Stimulated activated CD8-positive, alpha-beta memory T cell treated with anti-CD3 and anti-CD28 coated beads, Interleukin-4, amount 100 ng/mL, for 48 hours (primary cell): Measurements from ENCODE around the gene SCUBE1.
"Not testable (repeated sequence)": the region's sequence is repeated elsewhere in the genome, so short reads cannot be mapped to it uniquely, and the experiment has no call there.

Experiments used
- DNase-seq: peaks from one replicate; pipeline ENCODE4 v3.0.0-alpha.2; 2020

The SCUBE1 gene

DNA sequence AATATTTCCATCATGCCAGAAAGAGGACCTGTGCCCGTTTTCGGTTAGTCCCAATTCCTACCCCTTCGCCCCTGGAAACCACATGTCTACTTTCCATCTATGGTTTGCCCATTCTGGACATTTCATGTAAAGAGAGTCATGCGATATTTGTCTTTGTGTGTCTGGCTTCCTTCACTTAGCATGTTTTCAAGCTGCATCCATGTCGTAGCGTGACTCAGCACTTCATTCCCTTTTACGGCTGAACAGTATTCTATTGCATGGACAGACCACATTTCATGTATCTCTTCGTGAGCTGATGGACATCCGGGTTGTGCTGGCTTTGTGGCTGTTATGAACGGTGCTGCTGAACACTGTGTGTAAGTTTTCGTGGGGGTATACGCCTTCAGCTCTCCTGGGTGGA lies 43.4 kb downstream of the SCUBE1 start:
- no peak for DNase-seq

DNA sequence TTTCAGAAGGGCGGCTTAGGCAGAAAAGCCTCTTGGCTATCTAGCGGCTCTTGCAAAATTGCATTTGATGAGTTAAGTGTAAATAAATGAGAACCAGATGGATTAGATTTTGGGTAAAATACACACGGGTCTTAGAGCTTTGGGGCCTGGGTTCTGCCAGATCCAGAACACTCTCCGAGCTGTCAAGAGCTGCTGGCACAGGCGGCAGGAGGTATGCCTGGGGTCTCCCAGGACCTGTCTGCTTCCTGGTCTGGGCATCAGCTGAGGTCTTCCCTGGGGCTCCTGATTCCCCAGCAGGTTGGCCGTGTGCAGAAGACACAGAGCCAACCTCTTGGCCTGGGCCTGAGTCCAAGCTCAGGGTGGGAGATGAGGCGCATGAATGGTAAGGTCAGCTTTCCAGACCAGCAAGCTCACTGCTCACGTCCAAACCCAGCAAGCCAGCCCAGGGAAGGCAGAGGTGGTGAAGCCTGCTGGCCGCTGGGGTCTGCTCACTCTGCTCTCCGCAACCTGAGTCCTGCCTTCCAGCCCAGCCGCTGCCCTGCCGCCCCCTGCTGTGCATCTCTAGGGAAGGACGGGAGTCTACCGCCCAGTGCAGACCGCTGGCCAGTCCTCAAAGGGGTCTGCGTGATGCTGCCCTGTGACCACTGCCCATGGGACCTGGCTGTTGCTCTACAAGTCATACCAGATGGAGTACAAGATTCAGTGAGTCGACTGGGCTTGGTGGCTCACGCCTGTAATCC lies 44.9 kb downstream of the SCUBE1 start:
- no peak for DNase-seq

GRCh38 chr22:43297270-43298061 lies 45.7 kb downstream of the SCUBE1 start:
- no peak for DNase-seq

DNA sequence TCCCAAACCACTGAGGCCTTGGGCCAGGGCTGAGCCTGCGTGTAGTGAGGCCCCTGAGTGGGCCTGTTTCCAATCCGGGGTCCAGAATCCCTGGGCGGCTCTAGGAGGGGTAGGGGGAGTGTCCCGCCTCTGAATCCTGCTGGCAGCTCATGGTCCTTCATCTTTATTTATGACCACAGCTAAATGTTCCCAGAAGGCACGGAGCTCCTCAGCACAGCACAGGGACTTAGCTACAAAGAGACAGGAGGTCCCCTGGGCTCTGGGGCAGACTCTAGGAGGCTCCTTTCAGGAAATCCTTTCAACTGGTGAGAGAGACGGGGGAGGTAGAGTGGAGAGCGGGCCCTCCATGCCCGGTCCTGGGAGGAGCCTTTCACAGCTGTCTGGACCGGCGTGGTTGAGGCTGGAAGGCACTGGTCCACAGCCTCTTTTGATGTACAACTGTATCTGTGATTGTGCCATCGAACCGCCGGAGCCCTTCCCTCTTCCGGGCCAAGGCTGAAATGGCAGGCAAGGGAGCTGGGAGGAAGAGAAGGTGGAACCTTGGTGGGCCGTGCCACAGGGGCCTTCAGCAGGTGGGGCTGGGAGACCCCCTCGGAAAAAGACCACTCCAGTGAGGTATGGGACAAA lies 46.8 kb downstream of the SCUBE1 start:
- DNase-seq = no peak

GRCh38 chr22:43295660-43296059 lies 47.5 kb downstream of the SCUBE1 start:
- DNase-seq = no peak

DNA sequence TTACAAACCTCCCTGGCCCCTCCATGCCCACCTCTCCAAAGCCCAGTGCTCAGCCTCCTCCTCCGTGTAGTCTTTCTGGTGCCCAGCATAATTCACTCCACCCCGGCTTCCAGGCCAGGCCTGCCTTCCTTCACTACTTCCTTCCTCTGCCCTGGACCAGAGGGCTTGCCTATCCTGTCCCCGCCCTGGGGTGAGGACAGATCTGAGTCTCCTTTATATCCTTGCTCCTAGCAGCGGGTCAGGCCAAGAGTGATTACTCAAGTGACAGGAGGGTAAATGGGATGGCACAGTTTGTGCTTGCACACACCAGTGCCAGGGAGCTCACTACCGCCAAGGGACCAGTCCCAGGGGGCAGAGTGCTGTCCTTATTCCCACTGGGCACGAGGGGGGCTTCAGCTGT lies 48.0 kb downstream of the SCUBE1 start:
- no peak for DNase-seq

GRCh38 chr22:43293655-43294392 lies 49.3 kb downstream of the SCUBE1 start:
- no peak for DNase-seq

- DNase-seq = no peak
These were observed 49.9 kb downstream of the SCUBE1 start for GRCh38 chr22:43293259-43293654.

GRCh38 chr22:43292630-43293018 lies 50.5 kb downstream of the SCUBE1 start:
- no peak for DNase-seq

DNA sequence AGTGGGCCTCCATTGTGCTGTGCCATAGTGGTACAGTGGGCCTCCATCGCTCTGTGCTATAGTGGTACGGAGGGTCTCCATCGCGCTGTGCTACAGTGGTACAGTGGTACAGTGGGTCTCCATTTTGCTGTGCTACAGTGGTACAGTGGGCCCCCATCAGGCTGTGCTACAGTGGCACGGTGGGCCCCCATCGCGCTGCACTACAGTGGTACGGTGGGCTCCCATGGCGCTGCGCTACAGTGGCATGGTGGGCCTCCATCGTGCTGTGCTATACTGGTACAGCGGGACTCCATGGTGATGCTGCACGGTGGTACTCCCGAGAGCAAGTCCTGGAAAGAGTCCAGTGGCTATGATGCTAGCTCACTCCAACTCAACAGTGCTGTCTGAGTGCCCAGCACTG lies 51.8 kb downstream of the SCUBE1 start:
- no peak for DNase-seq

DNA sequence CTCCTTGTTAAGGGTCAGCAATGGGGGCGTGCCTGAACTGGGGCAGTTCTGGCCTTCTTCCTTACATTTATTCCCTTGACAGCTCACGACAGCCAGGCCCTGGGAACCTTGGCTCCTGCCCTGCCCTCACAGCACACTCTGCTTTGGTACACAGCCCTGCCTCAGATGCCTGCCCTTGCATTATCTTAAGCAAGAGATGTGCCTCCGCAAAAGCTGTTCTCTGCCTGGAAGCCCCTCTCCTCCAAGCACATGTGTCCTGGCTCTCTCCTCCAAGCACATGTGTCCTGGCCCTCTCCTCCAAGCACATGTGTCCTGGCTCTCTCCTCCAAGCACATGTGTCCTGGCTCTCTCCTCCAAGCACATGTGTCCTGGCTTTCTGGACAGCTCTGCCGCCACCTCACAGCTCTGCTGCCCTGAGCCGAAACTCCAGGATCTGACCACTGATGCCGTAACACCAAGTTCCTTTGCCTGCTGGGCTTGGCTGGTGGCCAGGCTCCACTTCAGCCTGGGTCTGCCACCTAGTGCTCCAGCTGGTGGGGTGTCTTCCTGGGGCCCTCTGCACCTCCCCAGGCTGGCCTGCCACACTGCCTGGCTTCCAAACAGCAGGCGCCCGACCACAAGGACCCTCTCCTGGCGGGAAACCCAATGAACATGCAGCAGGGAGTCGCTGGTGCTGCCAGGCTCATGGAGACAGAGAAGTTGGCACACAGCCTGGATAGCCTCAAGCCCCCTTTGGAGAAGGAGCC lies 53.0 kb downstream of the SCUBE1 start:
- DNase-seq = no peak

DNA sequence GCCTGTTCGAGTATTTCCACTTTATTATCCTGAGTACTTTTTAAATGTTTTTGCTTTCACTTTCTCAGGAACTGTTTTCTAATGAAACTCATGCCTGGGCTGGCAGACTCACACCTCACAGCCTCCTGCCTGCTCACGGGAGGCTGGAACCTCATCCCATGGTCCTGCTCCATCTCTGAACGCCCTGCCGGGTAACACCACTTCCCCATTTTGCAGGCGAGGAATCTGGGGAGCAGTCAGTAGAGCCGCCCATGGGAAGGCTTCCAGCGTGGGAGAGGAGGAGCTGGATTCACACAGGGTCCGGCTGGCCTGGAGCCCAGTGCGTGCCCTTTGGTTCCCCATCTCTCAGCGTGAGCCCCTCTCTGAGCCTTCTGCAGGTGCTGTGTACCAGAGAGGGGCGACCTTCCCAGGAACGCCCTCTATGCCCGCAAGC lies 53.6 kb downstream of the SCUBE1 start:
- DNase-seq = no peak

DNA sequence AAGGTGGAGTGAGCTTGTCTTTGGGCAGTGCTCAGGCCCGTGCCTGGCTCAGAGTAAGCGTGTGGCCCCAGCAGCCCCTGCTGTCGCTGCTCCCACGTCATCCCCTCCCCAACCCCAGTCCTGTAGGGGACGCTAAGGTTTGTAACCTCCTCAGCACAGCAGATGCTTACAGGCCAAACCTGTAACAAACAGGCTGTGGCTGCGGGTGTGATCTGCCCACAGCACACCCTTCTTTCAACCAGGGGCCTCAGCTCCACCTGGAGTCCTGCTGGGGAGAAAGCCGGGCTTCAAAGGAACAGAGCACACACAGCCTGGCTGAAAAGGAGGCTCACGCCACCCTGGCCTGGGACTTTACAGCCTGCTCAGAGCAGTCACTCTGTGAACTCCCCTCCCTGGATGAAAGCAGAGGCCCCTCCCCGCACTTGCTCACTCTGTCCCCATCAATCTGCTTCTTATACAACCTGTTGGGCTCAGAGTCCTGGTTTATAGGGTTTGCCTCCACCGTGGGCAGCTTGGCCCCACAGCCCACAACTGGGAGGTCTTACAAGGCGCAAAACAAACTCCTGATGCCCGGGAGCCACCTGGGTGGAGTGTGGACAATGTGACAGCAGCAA lies 54.3 kb downstream of the SCUBE1 start:
- no peak for DNase-seq

- no peak for DNase-seq
These were observed 54.8 kb downstream of the SCUBE1 start for GRCh38 chr22:43288378-43288777.

DNA sequence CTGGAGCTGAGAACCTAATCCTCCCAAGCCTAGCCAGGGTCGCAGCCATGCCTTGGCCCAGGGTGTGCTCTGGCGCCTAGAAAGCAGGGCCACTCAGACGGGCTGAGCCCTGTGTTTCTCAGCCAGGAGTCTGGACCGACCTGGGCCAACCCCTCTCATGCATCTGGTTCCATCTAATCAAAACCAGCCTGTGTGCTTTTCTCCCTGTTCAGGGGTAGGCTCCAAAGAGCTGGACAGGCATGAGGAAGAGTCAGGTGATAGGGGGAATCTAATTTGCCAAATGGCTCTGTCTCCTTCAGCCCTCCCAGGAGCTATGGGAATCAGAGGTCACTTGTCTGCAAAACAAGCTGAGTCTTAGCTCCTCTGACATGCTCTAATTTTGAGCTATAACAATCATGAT lies 55.7 kb downstream of the SCUBE1 start:
- no peak for DNase-seq

DNA sequence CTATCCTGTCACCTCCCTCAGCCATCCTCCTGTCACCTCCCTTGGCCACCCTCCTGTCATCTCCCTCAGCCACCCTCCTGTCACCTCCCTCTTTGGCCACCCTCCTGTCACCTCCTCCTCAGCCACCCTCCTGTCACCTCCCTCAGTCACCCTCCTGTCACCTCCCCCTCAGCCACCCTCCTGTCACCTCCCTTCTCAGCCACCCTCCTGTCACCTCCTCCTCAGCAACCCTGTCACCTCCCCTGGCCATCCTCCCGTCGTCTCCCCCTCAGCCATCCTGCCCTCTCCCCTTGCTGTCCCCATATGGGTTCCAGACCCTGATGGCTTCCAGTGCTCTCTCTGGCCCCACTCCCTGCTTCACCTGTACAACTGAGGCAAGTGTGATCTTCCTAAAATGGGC lies 61.8 kb downstream of the SCUBE1 start:
- no peak for DNase-seq

DNA sequence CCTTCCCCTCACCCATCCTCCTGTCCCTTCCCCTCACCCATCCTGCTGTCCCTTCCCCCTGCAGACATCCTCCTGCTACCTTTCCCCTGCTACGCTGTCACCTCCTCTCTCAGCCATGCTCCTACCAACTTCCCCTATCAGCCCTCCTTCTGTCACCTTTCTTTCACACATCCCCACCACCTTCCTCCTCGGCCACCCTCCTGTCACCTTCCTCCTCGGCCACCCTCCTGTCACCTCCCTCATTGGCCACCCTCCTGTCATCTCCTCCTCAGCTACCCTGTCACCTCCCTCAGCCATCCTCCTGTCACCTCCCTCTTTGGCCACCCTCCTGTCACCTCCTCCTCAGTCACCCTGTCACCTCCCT lies 62.7 kb downstream of the SCUBE1 start:
- DNase-seq = not testable (repeated sequence)

DNA sequence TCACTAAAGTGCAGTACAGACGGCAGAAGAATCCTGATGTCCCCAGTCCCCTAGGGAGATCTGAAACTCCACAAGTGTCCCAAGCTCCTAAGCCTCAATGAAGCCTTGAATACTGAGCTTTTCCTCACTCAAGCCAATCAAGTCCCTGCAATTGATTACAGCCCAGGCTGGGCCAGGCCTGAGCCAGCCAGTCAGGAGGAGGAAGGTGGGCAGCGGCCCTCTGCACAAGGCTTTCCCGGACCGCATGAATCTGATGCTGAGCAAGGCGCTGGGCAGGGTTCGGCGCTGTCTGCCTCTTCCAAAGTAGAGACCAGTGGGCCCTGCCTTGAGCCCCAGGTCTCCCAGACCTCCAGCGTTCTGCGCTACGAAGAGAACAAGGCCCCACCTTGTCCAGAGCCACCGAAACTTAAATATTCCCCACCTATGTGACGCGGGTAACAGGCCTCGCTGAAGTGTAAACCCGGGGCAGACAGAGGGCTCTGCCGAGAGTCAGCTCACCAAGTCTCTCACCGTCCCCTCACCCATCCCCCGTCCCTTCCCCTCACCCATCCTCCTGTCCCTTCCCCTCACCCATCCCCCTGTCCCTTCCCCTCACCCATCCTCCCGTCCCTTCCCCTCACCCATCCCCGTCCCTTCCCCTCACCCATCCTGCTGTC lies 63.2 kb downstream of the SCUBE1 start:
- DNase-seq = no peak

DNA sequence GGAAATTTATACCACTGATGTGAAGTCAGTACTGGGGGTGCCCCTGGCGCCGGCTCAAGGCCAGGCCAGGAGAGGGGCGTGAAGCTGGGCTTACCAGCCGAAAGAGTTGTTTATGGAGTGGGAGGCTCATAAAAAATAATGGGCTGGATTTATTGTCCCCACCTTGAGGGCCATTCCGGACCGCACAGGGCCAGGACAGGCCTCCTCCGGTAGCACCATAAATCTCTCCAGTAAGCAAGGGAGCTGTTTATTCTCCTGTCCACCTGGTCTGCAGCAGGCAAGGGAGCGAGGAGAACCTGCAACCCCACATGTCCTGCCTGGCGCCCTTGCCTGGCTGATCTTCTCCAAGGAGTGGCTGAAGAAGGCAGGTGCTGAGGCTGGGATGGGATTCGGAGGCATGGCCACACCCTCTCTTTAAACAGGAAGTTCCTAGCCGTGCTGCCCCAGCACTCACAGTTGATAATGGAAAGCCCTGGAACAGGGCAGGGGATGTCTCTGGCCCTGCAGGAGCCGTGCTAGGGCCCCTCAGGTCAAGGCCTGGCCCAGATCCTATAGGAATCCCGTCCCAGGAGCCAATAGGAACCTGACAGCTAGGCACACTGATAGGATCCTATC lies 65.1 kb downstream of the SCUBE1 start:
- no peak for DNase-seq

DNA sequence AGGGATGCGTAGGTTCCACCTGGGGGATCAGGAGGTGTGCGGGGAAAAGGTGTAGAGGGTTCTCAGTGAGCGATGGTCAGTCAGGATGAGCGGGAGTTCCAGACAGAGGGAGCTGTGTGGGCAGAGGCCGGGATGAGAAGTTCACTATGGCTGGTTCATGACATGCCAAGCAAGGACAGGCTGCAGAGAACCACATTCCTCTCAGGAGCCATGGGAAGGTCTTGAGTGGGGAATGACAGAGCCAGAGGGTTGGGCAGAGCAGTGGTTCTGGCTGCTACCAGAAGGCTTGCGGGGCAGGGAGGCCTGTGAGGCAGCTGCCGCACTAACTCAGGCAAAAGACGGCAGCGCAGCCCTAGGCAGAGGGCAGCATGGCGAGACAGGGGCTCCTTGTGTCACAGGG lies 66.1 kb downstream of the SCUBE1 start:
- no peak for DNase-seq

GRCh38 chr22:43276321-43276720 lies 66.9 kb downstream of the SCUBE1 start:
- no peak for DNase-seq
